Adrenal gland (tissue), 12 donors: ENCODE measurements around the gene TMED6. TPM values are rescaled to one million over a fixed set of nuclear protein-coding genes. Genes with fewer than 3 reads are reported as not detected.
A peak's percentile ranks its signal among the peaks of the same experiment; 100 is the strongest.

ENCODE experiments used
- DNase-seq, 7 donors: peaks; one replicate each; pipeline ENCODE4 v3.0.0-alpha.2; 2019 to 2020
- H3K27ac ChIP-seq, 5 donors: fragments of 200-600 bp; sonication (generic) in 4 of 5; 1 replicate in 3 of 5; 2 replicates in 2 of 5; pipeline versions ENCODE4 v1.5.1 to v1.8.0; 2016 to 2020; ENCODE audit warnings: mild to moderate bottlenecking in 1 of 5
- H3K27me3 ChIP-seq: fragments of 200-600 bp; 2 replicates; pipeline ENCODE4 v1.8.0; 2021
- H3K36me3 ChIP-seq, 2 donors: fragments of 200-600 bp; replicated peaks in 1 of 2; 1 replicate in 1 of 2; 2 replicates in 1 of 2; pipeline versions ENCODE4 v1.5.1 to v1.8.0; 2018 to 2022
- H3K4me1 ChIP-seq, 2 donors: fragments of 200-600 bp; replicated peaks in 1 of 2; 1 replicate in 1 of 2; 2 replicates in 1 of 2; pipeline versions ENCODE4 v1.5.1 to v1.8.0; 2018 to 2021
- H3K4me3 ChIP-seq, 4 donors: fragments of 200-600 bp; sonication (generic) in 3 of 4; one replicate each; pipeline ENCODE4 v1.5.1; 2016 to 2018
- H3K9me3 ChIP-seq, 3 donors: fragments of 200-600 bp; sonication (generic) in 1 of 3; replicated peaks in 1 of 3; 1 replicate in 2 of 3; 2 replicates in 1 of 3; pipeline versions ENCODE4 v1.5.1 to v1.8.0; 2016 to 2021
- CTCF ChIP-seq, 6 experiments: fragments of 450-650 bp in 4 of 6; fragments of 200-600 bp in 2 of 6; sonication (generic) in 1 of 6; IDR thresholded peaks; 1 replicate in 5 of 6; 2 replicates in 1 of 6; pipeline versions ENCODE4 v1.5.1 to v1.8.0; 2016 to 2021; ENCODE audit warnings: antibody characterized with exemption in 6 of 6, mild to moderate bottlenecking in 2 of 6, moderate library complexity in 1 of 6
- POLR2A ChIP-seq, 2 donors: fragments of 450-650 bp; IDR thresholded peaks; one replicate each; pipeline ENCODE4 v1.6.1; 2017; ENCODE audit warnings: antibody characterized with exemption in 2 of 2, mild to moderate bottlenecking in 2 of 2, moderate library complexity in 1 of 2
- WGBS, 4 donors: extraction: QIAGEN DNeasy Blood & Tissue Kit in 2 of 4; methylation state at CpG; one replicate each; pipeline versions ENCODE4 v1.1.5 to v1.1.7; 2013 to 2017; 5-methylcytosine and 5-hydroxymethylcytosine counted together
- intact Hi-C, 2 donors: fragments of 100-400 bp; cut with DNase I; formaldehyde crosslinking; loops; one replicate each; pipeline versions ENCODE4 v1.14.1 to v1.15.0; 2022 to 2023
- polyA plus RNA-seq, 3 donors: library from polyadenylated mRNA; stranded (reverse); fragments of 200-250 nt in 2 of 3; fragments of 350-450 nt in 1 of 3; fragmentation: Illumina TruSeq in 1 of 3; extraction: RNeasy Lipid Tissue Mini Kit (QIAGEN cat#74804) in 1 of 3; gene quantifications; one replicate each; pipeline ENCODE4 v1.2.3, GENCODE V29; 2013 to 2014
- total RNA-seq, 9 donors: library from RNA; depleted of rRNA in 4 of 9; stranded (reverse); fragments of >200 nt in 4 of 9; fragments of 120-200 nt in 1 of 9; fragmentation: NEBNext Ultra II Directional in 1 of 9; extraction: Animal tissue kit (Norgen Biotek cat#: 25700) in 1 of 9; gene quantifications; one replicate each; pipeline versions ENCODE4 v1.1.0 to v1.2.4, GENCODE V29; 2013 to 2023
- donor health status: healthy with polysubstance abuse.
- donor health status: Bipolar disorder and iron deficiency.
- donor health status: DM: yes; HTN: yes; CAD: no.
- donor health status: DM: no; HTN: no; CAD: no.
- donor health status: DM: no; HTN: no; CAD: no.
- donor health status: DM: yes; HTN: yes; CAD: no.

TMED6 gene
- total and polyA plus RNA-seq, 12 donors, result 0.22 to 2.5 (median 0.42) TPM; not detected in 5

GRCh38 chr16:69320740-69321073 is 30.9 kb downstream of the TMED6 start:
- H3K4me3 ChIP-seq, result no peak overlapping the region
- H3K27me3 ChIP-seq, result no peaks in the 10 kb centered on the region
- WGBS, 4 donors, result 85 to 91% (median 90%) methylated on average over 9 to 13 of the region's 13 CpGs
- no peaks in the 10 kb centered on the region for H3K9me3 ChIP-seq
- DNase-seq, result no peak
- H3K4me1 ChIP-seq, result peaks cover under 1 to 16% of the 10 kb centered on the region in 2 donors
- intact Hi-C loops, result no loop called here
- TF ChIP-seq CTCF (IDR thresholded peaks at IDR 0.05) (no peak), POLR2A (IDR thresholded peaks at IDR 0.05) (no peak)
- H3K36me3 ChIP-seq, result peaks cover 0 to 98% of the 10 kb centered on the region in 2 donors
- no peak overlapping the region for H3K27ac ChIP-seq

GRCh38 chr16:69319826-69320739 is 31.5 kb downstream of the TMED6 start:
- Histone ChIP-seq H3K4me1 (peaks cover 7 to 23% of the 10 kb centered on the region in 2 donors), H3K27me3 (no peaks in the 10 kb centered on the region), H3K36me3 (peaks cover 0 to 98% of the 10 kb centered on the region in 2 donors), H3K4me3 (no peak overlapping the region), H3K27ac (no peak overlapping the region), H3K9me3 (no peaks in the 10 kb centered on the region)
- DNase-seq, result peak in 1 of 7 donors; percentile 51
- intact Hi-C loops, result no loop called here
- TF ChIP-seq POLR2A (IDR thresholded peaks at IDR 0.05) (no peak), CTCF (IDR thresholded peaks at IDR 0.05) (no peak)
- WGBS, 4 donors, result 87 to 92% (median 92%) methylated on average over 18 to 30 of the region's 30 CpGs

GRCh38 chr16:69319381-69319780 is 32.2 kb downstream of the TMED6 start:
- 87 to 99% (median 92%) methylated on average over 7 to 9 of the region's 9 CpGs for WGBS, 4 donors
- peak in 1 of 7 donors; percentile 13 for DNase-seq
- no peaks in the 10 kb centered on the region for H3K9me3 ChIP-seq
- TF ChIP-seq POLR2A (IDR thresholded peaks at IDR 0.05) (no peak), CTCF (IDR thresholded peaks at IDR 0.05) (no peak)
- H3K27ac ChIP-seq, result no peak overlapping the region
- H3K4me1 ChIP-seq, result peaks cover 7 to 21% of the 10 kb centered on the region in 2 donors
- H3K4me3 ChIP-seq, result no peak overlapping the region
- intact Hi-C loops, result no loop called here
- peaks cover 0 to 95% of the 10 kb centered on the region in 2 donors for H3K36me3 ChIP-seq
- H3K27me3 ChIP-seq, result no peaks in the 10 kb centered on the region

GRCh38 chr16:69318911-69319289 is 32.7 kb downstream of the TMED6 start:
- Histone ChIP-seq H3K4me1 (peaks cover 7 to 16% of the 10 kb centered on the region in 2 donors), H3K27ac (peak overlapping the region in 1 of 5 donors; percentile 38), H3K36me3 (peaks cover 0 to 90% of the 10 kb centered on the region in 2 donors), H3K27me3 (no peaks in the 10 kb centered on the region), H3K4me3 (no peak overlapping the region), H3K9me3 (no peaks in the 10 kb centered on the region)
- 44 to 80% (median 68%) methylated on average over 1 to 10 of the region's 10 CpGs for WGBS, 4 donors
- peak in 1 of 7 donors; percentile 13 for DNase-seq
- intact Hi-C loops, result no loop called here
- no peak for TF ChIP-seq CTCF (IDR thresholded peaks at IDR 0.05)
- TF ChIP-seq POLR2A (IDR thresholded peaks at IDR 0.05), result no peak
